ENCODE results near the gene VWCE.

Gene VWCE, protein sequence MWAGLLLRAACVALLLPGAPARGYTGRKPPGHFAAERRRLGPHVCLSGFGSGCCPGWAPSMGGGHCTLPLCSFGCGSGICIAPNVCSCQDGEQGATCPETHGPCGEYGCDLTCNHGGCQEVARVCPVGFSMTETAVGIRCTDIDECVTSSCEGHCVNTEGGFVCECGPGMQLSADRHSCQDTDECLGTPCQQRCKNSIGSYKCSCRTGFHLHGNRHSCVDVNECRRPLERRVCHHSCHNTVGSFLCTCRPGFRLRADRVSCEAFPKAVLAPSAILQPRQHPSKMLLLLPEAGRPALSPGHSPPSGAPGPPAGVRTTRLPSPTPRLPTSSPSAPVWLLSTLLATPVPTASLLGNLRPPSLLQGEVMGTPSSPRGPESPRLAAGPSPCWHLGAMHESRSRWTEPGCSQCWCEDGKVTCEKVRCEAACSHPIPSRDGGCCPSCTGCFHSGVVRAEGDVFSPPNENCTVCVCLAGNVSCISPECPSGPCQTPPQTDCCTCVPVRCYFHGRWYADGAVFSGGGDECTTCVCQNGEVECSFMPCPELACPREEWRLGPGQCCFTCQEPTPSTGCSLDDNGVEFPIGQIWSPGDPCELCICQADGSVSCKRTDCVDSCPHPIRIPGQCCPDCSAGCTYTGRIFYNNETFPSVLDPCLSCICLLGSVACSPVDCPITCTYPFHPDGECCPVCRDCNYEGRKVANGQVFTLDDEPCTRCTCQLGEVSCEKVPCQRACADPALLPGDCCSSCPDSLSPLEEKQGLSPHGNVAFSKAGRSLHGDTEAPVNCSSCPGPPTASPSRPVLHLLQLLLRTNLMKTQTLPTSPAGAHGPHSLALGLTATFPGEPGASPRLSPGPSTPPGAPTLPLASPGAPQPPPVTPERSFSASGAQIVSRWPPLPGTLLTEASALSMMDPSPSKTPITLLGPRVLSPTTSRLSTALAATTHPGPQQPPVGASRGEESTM

GRCh38 chr11:61294717-61295595 is at the start of gene VWCE:
Gene VWCE, minus strand, starts transcription at chr11:61295316. Its CDS starts 279 bp downstream, at chr11:61295037.
- TF ChIP-seq TOX (CRISPR knock-in tag; IDR thresholded peaks at IDR 0.05; ENCODE audit: borderline replicate concordance) (no peak), ARNTL (CRISPR knock-in tag; IDR thresholded peaks at IDR 0.05; ENCODE audit: borderline replicate concordance, low read depth) (no peak), ISL1 (CRISPR knock-in tag; IDR thresholded peaks at IDR 0.05) (no peak), SNAI2 (CRISPR knock-in tag; IDR thresholded peaks at IDR 0.05) (no peak)
- TF ChIP-seq, protein P1, sequence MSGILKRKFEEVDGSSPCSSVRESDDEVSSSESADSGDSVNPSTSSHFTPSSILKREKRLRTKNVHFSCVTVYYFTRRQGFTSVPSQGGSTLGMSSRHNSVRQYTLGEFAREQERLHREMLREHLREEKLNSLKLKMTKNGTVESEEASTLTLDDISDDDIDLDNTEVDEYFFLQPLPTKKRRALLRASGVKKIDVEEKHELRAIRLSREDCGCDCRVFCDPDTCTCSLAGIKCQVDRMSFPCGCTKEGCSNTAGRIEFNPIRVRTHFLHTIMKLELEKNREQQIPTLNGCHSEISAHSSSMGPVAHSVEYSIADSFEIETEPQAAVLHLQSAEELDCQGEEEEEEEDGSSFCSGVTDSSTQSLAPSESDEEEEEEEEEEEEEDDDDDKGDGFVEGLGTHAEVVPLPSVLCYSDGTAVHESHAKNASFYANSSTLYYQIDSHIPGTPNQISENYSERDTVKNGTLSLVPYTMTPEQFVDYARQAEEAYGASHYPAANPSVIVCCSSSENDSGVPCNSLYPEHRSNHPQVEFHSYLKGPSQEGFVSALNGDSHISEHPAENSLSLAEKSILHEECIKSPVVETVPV (CRISPR knock-in tag; IDR thresholded peaks at IDR 0.05), result no peak
- ATAC-seq, result peak; percentile 86

- TF ChIP-seq TOX (CRISPR knock-in tag; IDR thresholded peaks at IDR 0.05; ENCODE audit: borderline replicate concordance), result no peak
These were observed 49.0 kb upstream of the VWCE start for GRCh38 chr11:61343792-61344745.

GRCh38 chr11:61342207-61342803 is 47.2 kb upstream of the VWCE start:
- ATAC-seq, result no peak
- TF ChIP-seq TCF4 (CRISPR knock-in tag; IDR thresholded peaks at IDR 0.05; ENCODE audit: borderline replicate concordance) (no peak), ZNF70 (CRISPR knock-in tag; IDR thresholded peaks at IDR 0.05) (no peak), BACH2 (CRISPR knock-in tag; IDR thresholded peaks at IDR 0.05; ENCODE audit: borderline replicate concordance) (no peak), ZC3H10 (CRISPR knock-in tag; IDR thresholded peaks at IDR 0.05) (no peak), ISL1 (CRISPR knock-in tag; IDR thresholded peaks at IDR 0.05) (no peak), ESRRG (CRISPR knock-in tag; IDR thresholded peaks at IDR 0.05) (no peak), CREB5 (CRISPR knock-in tag; IDR thresholded peaks at IDR 0.05; ENCODE audit: low read depth) (no peak), GLIS3 (CRISPR knock-in tag; IDR thresholded peaks at IDR 0.05) (no peak), RARB (CRISPR knock-in tag; IDR thresholded peaks at IDR 0.05) (no peak), CSDC2 (CRISPR knock-in tag; IDR thresholded peaks at IDR 0.05) (no peak), SNAI2 (CRISPR knock-in tag; IDR thresholded peaks at IDR 0.05) (no peak), PPARA (CRISPR knock-in tag; IDR thresholded peaks at IDR 0.05; ENCODE audit: borderline replicate concordance) (no peak), ZNF565 (CRISPR knock-in tag; conservative IDR thresholded peaks at IDR 0.05; ENCODE audit: low read depth) (no peak), OSR1 (CRISPR knock-in tag; IDR thresholded peaks at IDR 0.05) (no peak)
- TF ChIP-seq, protein P1 (CRISPR knock-in tag; IDR thresholded peaks at IDR 0.05), result no peak

More at GRCh38 chr11:61343792-61344745, 49.0 kb upstream of the VWCE start:
- no peak for ATAC-seq

DNA sequence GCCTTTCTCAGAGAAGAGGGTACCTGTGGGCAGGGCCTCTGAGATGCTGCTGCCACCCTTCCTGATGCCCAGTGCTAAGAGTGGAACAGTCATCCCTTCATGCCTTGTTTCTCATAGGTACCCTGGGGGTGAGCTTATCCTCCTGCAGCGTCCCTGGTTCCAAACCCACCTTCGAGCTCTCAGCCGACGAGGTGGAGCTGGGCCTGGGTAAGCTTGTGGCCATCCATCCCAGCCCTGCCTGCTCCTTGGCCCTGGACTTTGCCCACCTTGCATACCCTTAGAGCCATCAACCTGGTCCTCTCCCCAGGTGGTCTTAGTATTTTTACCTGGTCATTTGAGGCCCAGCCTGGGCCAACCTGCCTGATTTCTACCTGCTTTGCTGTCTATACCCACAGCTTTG is 46.6 kb upstream of the VWCE start:
- TF ChIP-seq ISL1 (CRISPR knock-in tag; IDR thresholded peaks at IDR 0.05) (no peak), ZNF70 (CRISPR knock-in tag; IDR thresholded peaks at IDR 0.05) (no peak), CREB5 (CRISPR knock-in tag; IDR thresholded peaks at IDR 0.05; ENCODE audit: low read depth) (no peak), GLIS3 (CRISPR knock-in tag; IDR thresholded peaks at IDR 0.05) (no peak), ESRRG (CRISPR knock-in tag; IDR thresholded peaks at IDR 0.05) (no peak), ZNF8 (CRISPR knock-in tag; IDR thresholded peaks at IDR 0.05) (no peak), OSR1 (CRISPR knock-in tag; IDR thresholded peaks at IDR 0.05) (no peak), ZC3H10 (CRISPR knock-in tag; IDR thresholded peaks at IDR 0.05) (no peak), SNAI2 (CRISPR knock-in tag; IDR thresholded peaks at IDR 0.05) (no peak), TOX (CRISPR knock-in tag; IDR thresholded peaks at IDR 0.05; ENCODE audit: borderline replicate concordance) (no peak), RARB (CRISPR knock-in tag; IDR thresholded peaks at IDR 0.05) (no peak)
- TF ChIP-seq, protein P2, sequence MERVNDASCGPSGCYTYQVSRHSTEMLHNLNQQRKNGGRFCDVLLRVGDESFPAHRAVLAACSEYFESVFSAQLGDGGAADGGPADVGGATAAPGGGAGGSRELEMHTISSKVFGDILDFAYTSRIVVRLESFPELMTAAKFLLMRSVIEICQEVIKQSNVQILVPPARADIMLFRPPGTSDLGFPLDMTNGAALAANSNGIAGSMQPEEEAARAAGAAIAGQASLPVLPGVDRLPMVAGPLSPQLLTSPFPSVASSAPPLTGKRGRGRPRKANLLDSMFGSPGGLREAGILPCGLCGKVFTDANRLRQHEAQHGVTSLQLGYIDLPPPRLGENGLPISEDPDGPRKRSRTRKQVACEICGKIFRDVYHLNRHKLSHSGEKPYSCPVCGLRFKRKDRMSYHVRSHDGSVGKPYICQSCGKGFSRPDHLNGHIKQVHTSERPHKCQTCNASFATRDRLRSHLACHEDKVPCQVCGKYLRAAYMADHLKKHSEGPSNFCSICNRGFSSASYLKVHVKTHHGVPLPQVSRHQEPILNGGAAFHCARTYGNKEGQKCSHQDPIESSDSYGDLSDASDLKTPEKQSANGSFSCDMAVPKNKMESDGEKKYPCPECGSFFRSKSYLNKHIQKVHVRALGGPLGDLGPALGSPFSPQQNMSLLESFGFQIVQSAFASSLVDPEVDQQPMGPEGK (CRISPR knock-in tag; IDR thresholded peaks at IDR 0.05; ENCODE audit: borderline replicate concordance), result no peak
- no peak for ATAC-seq
